Measurements from ENCODE around the gene AHRR. TPM values are rescaled to one million over a fixed set of nuclear protein-coding genes. Genes with fewer than 3 reads are reported as not detected.
"Not testable (repeated sequence)": the region's sequence is repeated elsewhere in the genome, so short reads cannot be mapped to it uniquely, and the experiment has no call there.

AHRR gene
- total RNA-seq, 2 experiments from 2014 or later, result 28.3 to 34.9 TPM

- CTCF ChIA-PET, result interaction anchor here (0.7 to 2.8 kb wide), 6 partner anchors 10 to 41 kb away, joined by 3 to 10 read pairs (median 4); no protein-coding TSS in a partner anchor
- Mint-ChIP-seq H3K4me1 (peaks cover 40% of the 10 kb centered on the region), H3K9me3 (no peaks in the 10 kb centered on the region), H3K27me3 (no peaks in the 10 kb centered on the region), H3K36me3 (ENCODE audit: low read depth) (peaks cover 33% of the 10 kb centered on the region), H3K27ac (no peak overlapping the region), H3K4me3 (no peak overlapping the region)
- POLR2A ChIA-PET, result no interaction called here
- peak; percentile 3 for DNase-seq
Observed at GRCh38 chr5:403995-404394, 82.5 kb downstream of the AHRR start.

GRCh38 chr5:404666-405241 is 83.2 kb downstream of the AHRR start:
- CTCF ChIA-PET, result interaction anchor here (0.8 to 2.8 kb wide), 5 partner anchors 9 to 42 kb away, joined by 3 to 10 read pairs (median 6); no protein-coding TSS in a partner anchor
- no peaks in the 10 kb centered on the region for H3K27me3 Mint-ChIP-seq

GRCh38 chr5:405421-405820 is 83.9 kb downstream of the AHRR start:
- Mint-ChIP-seq H3K9me3 (no peaks in the 10 kb centered on the region), H3K36me3 (ENCODE audit: low read depth) (peaks cover 23% of the 10 kb centered on the region), H3K4me3 (no peak overlapping the region), H3K27ac (no peak overlapping the region), H3K4me1 (peaks cover 26% of the 10 kb centered on the region), H3K27me3 (no peaks in the 10 kb centered on the region)
- CTCF ChIA-PET, result interaction anchor here (0.8 to 1.5 kb wide), 2 partner anchors 9 to 41 kb away, joined by 3 to 6 read pairs; no protein-coding TSS in a partner anchor
- DNase-seq, result no peak
- POLR2A ChIA-PET, result no interaction called here

More at GRCh38 chr5:404666-405241, 83.2 kb downstream of the AHRR start:
- peak; percentile 5 for DNase-seq
- Mint-ChIP-seq H3K4me3 (no peak overlapping the region), H3K36me3 (ENCODE audit: low read depth) (peaks cover 29% of the 10 kb centered on the region), H3K4me1 (peaks cover 33% of the 10 kb centered on the region), H3K9me3 (no peaks in the 10 kb centered on the region), H3K27ac (no peak overlapping the region)
- POLR2A ChIA-PET, result no interaction called here

GRCh38 chr5:406041-406440 is 84.5 kb downstream of the AHRR start:
- Mint-ChIP-seq H3K4me3 (no peak overlapping the region), H3K27ac (no peak overlapping the region), H3K9me3 (no peaks in the 10 kb centered on the region), H3K27me3 (no peaks in the 10 kb centered on the region), H3K4me1 (peaks cover 26% of the 10 kb centered on the region), H3K36me3 (ENCODE audit: low read depth) (peaks cover 23% of the 10 kb centered on the region)
- no peak for DNase-seq
- ChIA-PET CTCF (interaction anchor here (0.9 to 1.7 kb wide), 2 partner anchors 10 to 85 kb away, joined by 4 to 5 read pairs; partner anchors contain the start of gene AHRR), POLR2A (no interaction called here)

- H3K27me3 Mint-ChIP-seq, result no peaks in the 10 kb centered on the region
- H3K27ac Mint-ChIP-seq, result no peak overlapping the region
- peaks cover 23% of the 10 kb centered on the region for H3K36me3 Mint-ChIP-seq (ENCODE audit: low read depth)
- no peak for DNase-seq
- ChIA-PET CTCF (interaction anchor here (0.9 to 1.7 kb wide), 2 partner anchors 9 to 86 kb away, joined by 4 to 5 read pairs; partner anchors contain the start of gene AHRR), POLR2A (no interaction called here)
- H3K4me1 Mint-ChIP-seq, result peaks cover 26% of the 10 kb centered on the region
- no peaks in the 10 kb centered on the region for H3K9me3 Mint-ChIP-seq
- H3K4me3 Mint-ChIP-seq, result no peak overlapping the region
Observed at GRCh38 chr5:407051-407450, 85.5 kb downstream of the AHRR start.

- H3K4me1 Mint-ChIP-seq, result peaks cover 26% of the 10 kb centered on the region
- no peaks in the 10 kb centered on the region for H3K9me3 Mint-ChIP-seq
- POLR2A ChIA-PET, result no interaction called here
- DNase-seq, result no peak
- H3K27ac Mint-ChIP-seq, result no peak overlapping the region
- CTCF ChIA-PET, result interaction anchor here (1.3 kb wide), 1 partner anchor 91 kb away, joined by 3 read pairs; no protein-coding TSS in a partner anchor
- no peak overlapping the region for H3K4me3 Mint-ChIP-seq
- peaks cover 25% of the 10 kb centered on the region for H3K36me3 Mint-ChIP-seq (ENCODE audit: low read depth)
- H3K27me3 Mint-ChIP-seq, result no peaks in the 10 kb centered on the region
Observed at GRCh38 chr5:407801-408268, 86.3 kb downstream of the AHRR start.

- no peak for DNase-seq
- peaks cover 33% of the 10 kb centered on the region for H3K4me1 Mint-ChIP-seq
- H3K27ac Mint-ChIP-seq, result no peak overlapping the region
Observed at GRCh38 chr5:410911-411517, 89.5 kb downstream of the AHRR start.

GRCh38 chr5:411728-412127 is 90.2 kb downstream of the AHRR start:
- peaks cover 20% of the 10 kb centered on the region for H3K36me3 Mint-ChIP-seq (ENCODE audit: low read depth)
- H3K9me3 Mint-ChIP-seq, result no peaks in the 10 kb centered on the region
- CTCF ChIA-PET, result interaction anchor here (1.0 to 1.8 kb wide), 3 partner anchors 19 to 95 kb away, joined by 3 to 5 read pairs (median 3); no protein-coding TSS in a partner anchor
- H3K4me3 Mint-ChIP-seq, result no peak overlapping the region
- H3K27me3 Mint-ChIP-seq, result no peaks in the 10 kb centered on the region
- POLR2A ChIA-PET, result no interaction called here
- peaks cover 40% of the 10 kb centered on the region for H3K4me1 Mint-ChIP-seq
- DNase-seq, result no peak
- no peak overlapping the region for H3K27ac Mint-ChIP-seq

More at GRCh38 chr5:410911-411517, 89.5 kb downstream of the AHRR start:
- POLR2A ChIA-PET, result no interaction called here
- Mint-ChIP-seq H3K36me3 (ENCODE audit: low read depth) (peaks cover 18% of the 10 kb centered on the region), H3K9me3 (no peaks in the 10 kb centered on the region), H3K27me3 (no peaks in the 10 kb centered on the region), H3K4me3 (no peak overlapping the region)
- CTCF ChIA-PET, result interaction anchor here (1.0 to 1.8 kb wide), 3 partner anchors 20 to 94 kb away, joined by 3 to 5 read pairs (median 3); no protein-coding TSS in a partner anchor

- peaks cover 23% of the 10 kb centered on the region for H3K36me3 Mint-ChIP-seq (ENCODE audit: low read depth)
- DNase-seq, H3K27me3 Mint-ChIP-seq, H3K27ac Mint-ChIP-seq, H3K4me3 Mint-ChIP-seq, POLR2A ChIA-PET, H3K9me3 Mint-ChIP-seq: not testable (repeated sequence)
- H3K4me1 Mint-ChIP-seq, result peaks cover 34% of the 10 kb centered on the region
- CTCF ChIA-PET, result interaction anchor here (0.6 to 1.8 kb wide), 3 partner anchors 9 to 12 kb away, joined by 3 to 6 read pairs (median 4); no protein-coding TSS in a partner anchor
Observed at GRCh38 chr5:414991-415927, 93.7 kb downstream of the AHRR start.

- no peaks in the 10 kb centered on the region for H3K27me3 Mint-ChIP-seq
- H3K36me3 Mint-ChIP-seq (ENCODE audit: low read depth), result peaks cover 21% of the 10 kb centered on the region
- H3K27ac Mint-ChIP-seq, result no peak overlapping the region
- H3K9me3 Mint-ChIP-seq, result no peaks in the 10 kb centered on the region
- H3K4me3 Mint-ChIP-seq, result no peak overlapping the region
- POLR2A ChIA-PET, result no interaction called here
- CTCF ChIA-PET, result interaction anchor here (1.6 kb wide), 1 partner anchor 10 kb away, joined by 4 read pairs; no protein-coding TSS in a partner anchor
- peak; percentile 22 for DNase-seq
- H3K4me1 Mint-ChIP-seq, result peaks cover 31% of the 10 kb centered on the region
Observed at GRCh38 chr5:415928-416635, 94.6 kb downstream of the AHRR start.

- Mint-ChIP-seq H3K9me3 (no peaks in the 10 kb centered on the region), H3K4me1 (peaks cover 28% of the 10 kb centered on the region), H3K4me3 (no peak overlapping the region), H3K27me3 (no peaks in the 10 kb centered on the region), H3K36me3 (ENCODE audit: low read depth) (peaks cover 17% of the 10 kb centered on the region), H3K27ac (no peak overlapping the region)
- no peak for DNase-seq
- ChIA-PET POLR2A (no interaction called here), CTCF (interaction anchor here (1.6 kb wide), 1 partner anchor 10 kb away, joined by 4 read pairs; no protein-coding TSS in a partner anchor)
Observed at GRCh38 chr5:416636-416960, 95.1 kb downstream of the AHRR start.
